Mucosa of descending colon (tissue), 3 donors: ENCODE data around the gene RAB11FIP4. TPM values are rescaled to one million over a fixed set of nuclear protein-coding genes. Genes with fewer than 3 reads are reported as not detected.
A peak's percentile ranks its signal among the peaks of the same experiment; 100 is the strongest.

Source experiments
- ATAC-seq: fragments of 200-7000 bp; cut with Tn5 transposase; one replicate; pipeline ENCODE4 v1.9.1; 2020; ENCODE audit warnings: mild to moderate bottlenecking, moderate library complexity
- DNase-seq, 3 donors: peaks; one replicate each; pipeline ENCODE4 v3.0.0-alpha.2; 2020
- H3K36me3 ChIP-seq: fragments of 200-600 bp; one replicate; pipeline ENCODE4 v1.8.0; 2021; ENCODE audit warnings: low read depth, mild to moderate bottlenecking
- H3K4me1 ChIP-seq: fragments of 200-600 bp; one replicate; pipeline ENCODE4 v1.8.0; 2021; ENCODE audit warnings: low read depth, mild to moderate bottlenecking
- H3K4me3 ChIP-seq: fragments of 200-600 bp; one replicate; pipeline ENCODE4 v1.8.0; 2021; ENCODE audit warnings: mild to moderate bottlenecking
- H3K9me3 ChIP-seq: fragments of 200-600 bp; one replicate; pipeline ENCODE4 v1.8.0; 2021; ENCODE audit warnings: mild to moderate bottlenecking
- CTCF ChIP-seq: fragments of 200-600 bp; IDR thresholded peaks from one replicate; pipeline ENCODE4 v1.8.0; 2022; ENCODE audit warnings: antibody characterized with exemption, mild to moderate bottlenecking
- intact Hi-C, 2 donors: fragments of 100-400 bp; cut with DNase I in 1 of 2; cut with micrococcal nuclease in 1 of 2; formaldehyde crosslinking; loops; one replicate each; pipeline versions ENCODE4 v1.11.0 to v1.11.1; 2022; cut with DNase I, micrococcal nuclease
- total RNA-seq, 3 donors: library from RNA; stranded (reverse); fragmentation: NEBNext Ultra II Directional in 2 of 3; extraction: Animal tissue kit (Norgen Biotek cat#: 25700) in 2 of 3; gene quantifications; one replicate each; pipeline versions ENCODE4 v1.2.1 to v1.2.4, GENCODE V29; 2021 to 2023
- donor health status: DM: no; HTN: no; CAD: no; lungs with moderate emphysema.
- donor health status: DM: no; HTN: no; CAD: no.
- donor health status: DM: no; HTN: yes; CAD: no.

The RAB11FIP4 gene
- total RNA-seq, 3 donors from 2014 or later: 24.5 to 49.9 (median 40.7) TPM

GRCh38 chr17:31418773-31419350 lies 27.4 kb downstream of the RAB11FIP4 start:
- DNase-seq (no peak), ATAC-seq (no peak)
- intact Hi-C loops: no loop called here
- Histone ChIP-seq H3K36me3 (no peaks in the 10 kb centered on the region), H3K4me1 (no peaks in the 10 kb centered on the region), H3K9me3 (no peaks in the 10 kb centered on the region), H3K4me3 (no peak overlapping the region)
- TF ChIP-seq CTCF: no peak

GRCh38 chr17:31422443-31422842 lies 31.0 kb downstream of the RAB11FIP4 start:
- intact Hi-C loops: no loop called here
- TF ChIP-seq CTCF: no peak
- Histone ChIP-seq H3K4me1 (no peaks in the 10 kb centered on the region), H3K9me3 (no peaks in the 10 kb centered on the region), H3K36me3 (no peaks in the 10 kb centered on the region), H3K4me3 (no peak overlapping the region)
- no peak for ATAC-seq
- no peak for DNase-seq

GRCh38 chr17:31424944-31425281 lies 33.4 kb downstream of the RAB11FIP4 start:
- DNase-seq: no peak
- intact Hi-C loops: no loop called here
- no peaks in the 10 kb centered on the region for H3K4me1 ChIP-seq
- ATAC-seq: no peak
- no peaks in the 10 kb centered on the region for H3K9me3 ChIP-seq
- no peaks in the 10 kb centered on the region for H3K36me3 ChIP-seq
- no peak for TF ChIP-seq CTCF
- no peak overlapping the region for H3K4me3 ChIP-seq

- no peaks in the 10 kb centered on the region for H3K9me3 ChIP-seq
- DNase-seq: peak in 1 of 3 donors; percentile 41
- no peaks in the 10 kb centered on the region for H3K4me1 ChIP-seq
- intact Hi-C loops: no loop called here
- H3K36me3 ChIP-seq: no peaks in the 10 kb centered on the region
- TF ChIP-seq CTCF: no peak
- H3K4me3 ChIP-seq: no peak overlapping the region
- peak; percentile 38 for ATAC-seq
Observed at GRCh38 chr17:31425282-31426040, 34.0 kb downstream of the RAB11FIP4 start.

- Histone ChIP-seq H3K4me1 (no peaks in the 10 kb centered on the region), H3K36me3 (no peaks in the 10 kb centered on the region), H3K9me3 (no peaks in the 10 kb centered on the region), H3K4me3 (no peak overlapping the region)
- intact Hi-C loops: no loop called here
- DNase-seq: peak in 1 of 3 donors; percentile 14
- TF ChIP-seq CTCF: no peak
- no peak for ATAC-seq
Observed at GRCh38 chr17:31427684-31428083, 36.2 kb downstream of the RAB11FIP4 start.
